Vagina (tissue), 2 donors: ENCODE results near the gene SLC27A2. TPM values are rescaled to one million over a fixed set of nuclear protein-coding genes. Genes with fewer than 3 reads are reported as not detected.

ENCODE experiments used
- DNase-seq, 2 donors: peaks; one replicate each; pipeline ENCODE4 v3.0.0-alpha.2; 2017; ENCODE audit errors: extremely low spot score in 2 of 2
- H3K27ac ChIP-seq: fragments of 200-600 bp; sonication (generic); one replicate; pipeline ENCODE4 v1.5.1; 2019
- H3K27me3 ChIP-seq: fragments of 200-600 bp; sonication (generic); one replicate; pipeline ENCODE4 v1.5.1; 2019
- H3K36me3 ChIP-seq, 2 donors: fragments of 200-600 bp; sonication (generic); one replicate each; pipeline ENCODE4 v1.5.1; 2017 to 2019
- H3K4me1 ChIP-seq: fragments of 200-600 bp; sonication (generic); one replicate; pipeline ENCODE4 v1.5.1; 2019
- H3K4me3 ChIP-seq, 2 donors: fragments of 200-600 bp; sonication (generic); 1 replicate in 1 of 2; 2 replicates in 1 of 2; pipeline ENCODE4 v1.5.1; 2016 to 2019
- H3K9me3 ChIP-seq: fragments of 200-600 bp; sonication (generic); one replicate; pipeline ENCODE4 v1.5.1; 2019
- POLR2A ChIP-seq, 2 donors: fragments of 450-650 bp; IDR thresholded peaks; one replicate each; pipeline ENCODE4 v1.6.1; 2017; ENCODE audit warnings: antibody characterized with exemption in 2 of 2, mild to moderate bottlenecking in 2 of 2, moderate library complexity in 2 of 2
- POLR2AphosphoS5 ChIP-seq, 2 donors: sonication (generic); formaldehyde crosslinking; IDR thresholded peaks; one replicate each; pipeline ENCODE4 v1.9.0; 2017; ENCODE audit warnings: antibody characterized with exemption in 2 of 2, mild to moderate bottlenecking in 2 of 2, low read depth in 1 of 2; ENCODE audit not compliant: insufficient read depth in 1 of 2
- intact Hi-C: fragments of 100-400 bp; cut with DNase I; formaldehyde crosslinking; loops from one replicate; pipeline ENCODE4 v1.15.1; 2023
- total RNA-seq: library from RNA; depleted of rRNA; stranded (reverse); fragments of >200 nt; gene quantifications from one replicate; pipeline ENCODE4 v1.2.3, GENCODE V29; 2016
- TF ChIP-seq, protein P1 (sequence below), 3 experiments: fragments of 450-650 bp in 2 of 3; fragments of 200-600 bp in 1 of 3; sonication (generic) in 1 of 3; IDR thresholded peaks; one replicate each; pipeline ENCODE4 v1.5.1; 2017 to 2019; ENCODE audit warnings: antibody characterized with exemption in 3 of 3, mild to moderate bottlenecking in 2 of 3, moderate library complexity in 2 of 3

The SLC27A2 gene
- total RNA-seq, 1 donor from 2014 or later: 3.2 TPM

DNA sequence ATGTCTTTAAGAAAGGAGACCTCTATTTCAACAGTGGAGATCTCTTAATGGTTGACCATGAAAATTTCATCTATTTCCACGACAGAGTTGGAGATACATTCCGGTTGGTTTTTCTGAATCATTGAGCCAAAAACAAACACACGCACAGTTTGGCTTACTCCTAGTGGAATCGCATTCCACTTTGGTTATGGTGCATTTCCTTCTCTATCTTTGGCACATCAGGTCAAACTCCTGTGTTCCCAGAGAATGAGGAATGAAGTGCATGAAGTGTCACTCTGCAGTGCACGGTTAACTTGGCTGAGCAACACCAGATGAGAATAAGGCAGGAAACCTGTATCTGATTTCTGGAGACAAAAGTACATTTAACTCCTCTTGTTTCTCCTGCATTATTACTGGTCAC, 45.1 kb downstream of the SLC27A2 start:
- intact Hi-C loops: no loop called here
- no peak for DNase-seq
- TF ChIP-seq POLR2AphosphoS5 (IDR thresholded peaks at IDR 0.05; ENCODE audit: insufficient read depth in 1 of 2, low read depth in 1 of 2): no peak
- TF ChIP-seq, protein P1, sequence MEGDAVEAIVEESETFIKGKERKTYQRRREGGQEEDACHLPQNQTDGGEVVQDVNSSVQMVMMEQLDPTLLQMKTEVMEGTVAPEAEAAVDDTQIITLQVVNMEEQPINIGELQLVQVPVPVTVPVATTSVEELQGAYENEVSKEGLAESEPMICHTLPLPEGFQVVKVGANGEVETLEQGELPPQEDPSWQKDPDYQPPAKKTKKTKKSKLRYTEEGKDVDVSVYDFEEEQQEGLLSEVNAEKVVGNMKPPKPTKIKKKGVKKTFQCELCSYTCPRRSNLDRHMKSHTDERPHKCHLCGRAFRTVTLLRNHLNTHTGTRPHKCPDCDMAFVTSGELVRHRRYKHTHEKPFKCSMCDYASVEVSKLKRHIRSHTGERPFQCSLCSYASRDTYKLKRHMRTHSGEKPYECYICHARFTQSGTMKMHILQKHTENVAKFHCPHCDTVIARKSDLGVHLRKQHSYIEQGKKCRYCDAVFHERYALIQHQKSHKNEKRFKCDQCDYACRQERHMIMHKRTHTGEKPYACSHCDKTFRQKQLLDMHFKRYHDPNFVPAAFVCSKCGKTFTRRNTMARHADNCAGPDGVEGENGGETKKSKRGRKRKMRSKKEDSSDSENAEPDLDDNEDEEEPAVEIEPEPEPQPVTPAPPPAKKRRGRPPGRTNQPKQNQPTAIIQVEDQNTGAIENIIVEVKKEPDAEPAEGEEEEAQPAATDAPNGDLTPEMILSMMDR (IDR thresholded peaks at IDR 0.05): no peak
- H3K4me3 ChIP-seq: no peak overlapping the region
- no peaks in the 10 kb centered on the region for H3K36me3 ChIP-seq
- H3K9me3 ChIP-seq: no peaks in the 10 kb centered on the region
- H3K4me1 ChIP-seq: no peaks in the 10 kb centered on the region
- H3K27ac ChIP-seq: no peak overlapping the region
- H3K27me3 ChIP-seq: no peaks in the 10 kb centered on the region

DNA sequence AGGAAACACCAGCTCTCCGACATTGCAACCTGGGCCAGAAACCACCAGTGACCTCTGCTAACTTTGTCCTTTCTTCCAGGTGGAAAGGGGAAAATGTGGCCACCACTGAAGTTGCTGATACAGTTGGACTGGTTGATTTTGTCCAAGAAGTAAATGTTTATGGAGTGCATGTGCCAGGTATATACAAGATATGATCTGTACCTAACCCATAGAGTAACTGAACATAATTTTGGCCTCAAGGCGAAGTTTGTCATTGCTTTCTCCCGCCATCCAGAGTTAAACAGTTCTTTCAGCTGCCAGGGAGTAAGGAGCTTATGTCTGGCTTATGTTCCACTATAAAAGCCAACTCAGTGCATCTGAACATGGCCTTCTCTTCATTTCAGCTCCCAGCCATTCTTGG, 46.9 kb downstream of the SLC27A2 start:
- no peak for TF ChIP-seq POLR2A (IDR thresholded peaks at IDR 0.05)
- TF ChIP-seq POLR2AphosphoS5 (IDR thresholded peaks at IDR 0.05; ENCODE audit: insufficient read depth in 1 of 2, low read depth in 1 of 2): no peak
- TF ChIP-seq, protein P1 (IDR thresholded peaks at IDR 0.05): no peak
- Histone ChIP-seq H3K9me3 (no peaks in the 10 kb centered on the region), H3K4me1 (no peaks in the 10 kb centered on the region), H3K27ac (no peak overlapping the region), H3K36me3 (no peaks in the 10 kb centered on the region), H3K27me3 (no peaks in the 10 kb centered on the region), H3K4me3 (no peak overlapping the region)
- intact Hi-C loops: no loop called here
- no peak for DNase-seq

DNA sequence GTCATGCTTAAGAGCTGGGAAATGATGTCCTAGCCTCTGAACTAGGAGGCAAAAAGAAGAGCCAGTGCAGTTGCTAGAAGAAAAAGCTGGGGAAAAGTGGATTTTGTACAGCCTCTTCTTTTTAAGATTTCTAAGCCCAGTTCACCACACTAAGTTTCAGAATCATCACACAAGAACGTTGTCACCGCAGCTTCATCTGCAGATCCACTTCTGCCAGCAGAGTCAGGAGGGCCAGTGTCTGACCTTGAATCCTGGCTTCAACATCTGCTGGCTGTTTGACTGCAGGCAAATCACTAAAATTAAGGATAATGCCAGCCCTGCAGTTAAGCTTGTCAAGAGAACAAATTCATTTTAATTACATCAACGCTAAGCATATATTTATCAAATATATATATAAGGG, 47.3 kb downstream of the SLC27A2 start:
- Histone ChIP-seq H3K36me3 (no peaks in the 10 kb centered on the region), H3K4me1 (no peaks in the 10 kb centered on the region), H3K27ac (no peak overlapping the region), H3K9me3 (no peaks in the 10 kb centered on the region), H3K4me3 (no peak overlapping the region), H3K27me3 (no peaks in the 10 kb centered on the region)
- no peak for TF ChIP-seq POLR2A (IDR thresholded peaks at IDR 0.05)
- TF ChIP-seq, protein P1 (IDR thresholded peaks at IDR 0.05): no peak
- no peak for TF ChIP-seq POLR2AphosphoS5 (IDR thresholded peaks at IDR 0.05; ENCODE audit: insufficient read depth in 1 of 2, low read depth in 1 of 2)
- intact Hi-C loops: no loop called here
- DNase-seq: no peak

DNA sequence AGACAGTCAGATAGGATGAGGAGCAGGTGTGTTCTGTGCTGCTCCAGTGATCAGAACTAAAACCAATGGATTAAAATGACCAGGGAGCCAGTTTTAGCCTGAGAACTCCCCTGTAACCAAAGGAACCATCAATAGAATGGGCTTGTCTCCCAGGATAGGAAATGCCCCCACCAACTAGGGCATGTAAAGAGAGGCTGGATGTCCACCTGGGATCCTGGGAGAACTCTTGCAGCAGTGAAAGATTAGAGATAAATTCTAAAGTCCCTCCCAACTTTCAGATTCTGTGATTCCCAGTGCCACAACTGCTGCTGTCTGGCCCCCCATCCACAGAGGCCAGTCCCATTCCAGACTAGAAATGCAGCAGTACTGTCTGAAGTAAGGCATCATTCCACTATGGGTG, 49.8 kb downstream of the SLC27A2 start:
- peak in 1 of 2 donors; percentile 56 for DNase-seq
- no peak overlapping the region for H3K27ac ChIP-seq
- TF ChIP-seq, protein P1 (IDR thresholded peaks at IDR 0.05): no peak
- no peak overlapping the region for H3K4me3 ChIP-seq
- H3K9me3 ChIP-seq: no peaks in the 10 kb centered on the region
- H3K36me3 ChIP-seq: no peaks in the 10 kb centered on the region
- no peaks in the 10 kb centered on the region for H3K27me3 ChIP-seq
- intact Hi-C loops: no loop called here
- H3K4me1 ChIP-seq: no peaks in the 10 kb centered on the region

DNA sequence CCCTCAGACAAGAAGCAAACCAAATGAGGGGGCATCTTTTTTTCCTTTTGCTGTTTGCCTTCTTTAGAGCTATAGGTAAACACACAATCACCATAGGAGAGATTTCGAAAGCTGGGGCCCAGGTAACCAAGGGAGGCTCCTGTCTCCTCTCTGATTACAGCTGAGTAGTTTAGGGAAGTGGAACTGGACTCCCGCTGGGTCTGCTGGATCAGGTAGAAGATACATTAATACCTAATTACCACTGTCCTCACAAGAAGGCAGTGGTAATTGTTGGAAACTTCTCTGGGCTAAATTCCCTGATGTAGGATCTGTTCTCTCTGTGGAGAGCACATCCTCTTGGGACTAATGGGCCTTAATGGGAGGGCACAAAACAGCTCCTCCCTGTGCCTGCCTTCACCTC, 50.8 kb downstream of the SLC27A2 start:
- TF ChIP-seq, protein P1 (IDR thresholded peaks at IDR 0.05): no peak
- no peak for TF ChIP-seq POLR2AphosphoS5 (IDR thresholded peaks at IDR 0.05; ENCODE audit: insufficient read depth in 1 of 2, low read depth in 1 of 2)
- no peak for TF ChIP-seq POLR2A (IDR thresholded peaks at IDR 0.05)
- peak in 1 of 2 donors; percentile 27 for DNase-seq

More for the DNA sequence above, 50.8 kb downstream of the SLC27A2 start:
- Histone ChIP-seq H3K4me1 (no peaks in the 10 kb centered on the region), H3K27me3 (no peaks in the 10 kb centered on the region), H3K4me3 (no peak overlapping the region), H3K27ac (no peak overlapping the region), H3K9me3 (no peaks in the 10 kb centered on the region), H3K36me3 (no peaks in the 10 kb centered on the region)
- intact Hi-C loops: no loop called here
